Immature natural killer cell (primary cell): ENCODE results near the gene TBX4. TPM values are rescaled to one million over a fixed set of nuclear protein-coding genes. Genes with fewer than 3 reads are reported as not detected.
"Not testable (repeated sequence)": the region's sequence is repeated elsewhere in the genome, so short reads cannot be mapped to it uniquely, and the experiment has no call there.

Experiments
- DNase-seq, 3 donors: peaks; one replicate each; pipeline ENCODE4 v3.0.0; 2022; ENCODE audit warnings: mixed read lengths in 1 of 3
- H3K27ac Mint-ChIP-seq, 6 donors: one replicate each; pipeline ENCODE4 v1.8.0; 2020; ENCODE audit warnings: mixed read lengths in 6 of 6, mild to moderate bottlenecking in 5 of 6, inconsistent platforms in 4 of 6, moderate library complexity in 3 of 6
- H3K27me3 Mint-ChIP-seq, 3 donors: one replicate each; pipeline ENCODE4 v1.8.0; 2020 to 2021; ENCODE audit warnings: low read depth in 3 of 3, mild to moderate bottlenecking in 3 of 3, mixed read lengths in 3 of 3, moderate library complexity in 3 of 3, inconsistent platforms in 1 of 3
- H3K36me3 Mint-ChIP-seq, 3 donors: one replicate each; pipeline ENCODE4 v1.8.0; 2020; ENCODE audit warnings: mixed read lengths in 3 of 3, inconsistent platforms in 2 of 3, mild to moderate bottlenecking in 2 of 3
- H3K4me1 Mint-ChIP-seq, 2 donors: one replicate each; pipeline ENCODE4 v1.8.0; 2020; ENCODE audit warnings: inconsistent platforms in 2 of 2, mild to moderate bottlenecking in 2 of 2, mixed read lengths in 2 of 2, moderate library complexity in 1 of 2
- H3K4me3 Mint-ChIP-seq, 5 donors: one replicate each; pipeline ENCODE4 v1.8.0; 2020; ENCODE audit warnings: mild to moderate bottlenecking in 5 of 5, mixed read lengths in 5 of 5, inconsistent platforms in 3 of 5, moderate library complexity in 3 of 5
- H3K9me3 Mint-ChIP-seq, 6 donors: one replicate each; pipeline ENCODE4 v1.8.0; 2020; ENCODE audit warnings: mild to moderate bottlenecking in 6 of 6, mixed read lengths in 6 of 6, inconsistent platforms in 4 of 6, moderate library complexity in 3 of 6
- polyA plus RNA-seq, 3 donors: library from polyadenylated mRNA; unstranded; fragments of 300-500 nt; fragmentation: Illumina TruSeq; gene quantifications; one replicate each; pipeline ENCODE4 v1.2.3, GENCODE V29; 2021

TBX4 gene
- polyA plus RNA-seq, 3 donors from 2014 or later, result not detected

- no peak for DNase-seq
- Mint-ChIP-seq H3K27ac (no peak overlapping the region), H3K4me1 (no peaks in the 10 kb centered on the region), H3K4me3 (no peak overlapping the region), H3K36me3 (no peaks in the 10 kb centered on the region), H3K9me3 (no peaks in the 10 kb centered on the region), H3K27me3 (peaks cover 1 to 6% (median 1%) of the 10 kb centered on the region in 3 donors)
These were observed 62.3 kb downstream of the TBX4 start for GRCh38 chr17:61514491-61514890.

GRCh38 chr17:61517265-61517664, 65.0 kb downstream of the TBX4 start:
- Mint-ChIP-seq H3K36me3 (no peaks in the 10 kb centered on the region), H3K9me3 (no peaks in the 10 kb centered on the region), H3K27me3 (peaks cover 1 to 9% (median 4%) of the 10 kb centered on the region in 3 donors), H3K4me3 (no peak overlapping the region), H3K27ac (no peak overlapping the region), H3K4me1 (no peaks in the 10 kb centered on the region)
- DNase-seq, result no peak

- H3K27me3 Mint-ChIP-seq, result peaks cover 1 to 4% (median 4%) of the 10 kb centered on the region in 3 donors
- no peaks in the 10 kb centered on the region for H3K9me3 Mint-ChIP-seq
- no peaks in the 10 kb centered on the region for H3K36me3 Mint-ChIP-seq
- no peaks in the 10 kb centered on the region for H3K4me1 Mint-ChIP-seq
- H3K27ac Mint-ChIP-seq, result no peak overlapping the region
- DNase-seq, result no peak
- no peak overlapping the region for H3K4me3 Mint-ChIP-seq
These were observed 65.8 kb downstream of the TBX4 start for GRCh38 chr17:61517843-61518606.

- H3K4me3 Mint-ChIP-seq, result no peak overlapping the region
- H3K4me1 Mint-ChIP-seq, result no peaks in the 10 kb centered on the region
- no peak for DNase-seq
- no peak overlapping the region for H3K27ac Mint-ChIP-seq
- H3K9me3 Mint-ChIP-seq, result no peaks in the 10 kb centered on the region
- peaks cover 7 to 10% (median 7%) of the 10 kb centered on the region in 3 donors for H3K27me3 Mint-ChIP-seq
- H3K36me3 Mint-ChIP-seq, result no peaks in the 10 kb centered on the region
These were observed 66.9 kb downstream of the TBX4 start for GRCh38 chr17:61519139-61519538.

- Mint-ChIP-seq H3K27ac (no peak overlapping the region), H3K4me1 (no peaks in the 10 kb centered on the region), H3K4me3 (no peak overlapping the region), H3K9me3 (no peaks in the 10 kb centered on the region), H3K27me3 (peaks cover 7 to 12% (median 7%) of the 10 kb centered on the region in 3 donors), H3K36me3 (no peaks in the 10 kb centered on the region)
- DNase-seq, result no peak
These were observed 67.7 kb downstream of the TBX4 start for GRCh38 chr17:61519754-61520440.

- Mint-ChIP-seq H3K4me3 (no peak overlapping the region), H3K27me3 (peaks cover 7 to 16% (median 7%) of the 10 kb centered on the region in 3 donors), H3K4me1 (no peaks in the 10 kb centered on the region), H3K27ac (no peak overlapping the region), H3K36me3 (no peaks in the 10 kb centered on the region), H3K9me3 (no peaks in the 10 kb centered on the region)
- DNase-seq, result no peak
These were observed 68.7 kb downstream of the TBX4 start for GRCh38 chr17:61520897-61521296.

- H3K27ac Mint-ChIP-seq, result no peak overlapping the region
- DNase-seq, result no peak
- H3K4me3 Mint-ChIP-seq, result no peak overlapping the region
- no peaks in the 10 kb centered on the region for H3K36me3 Mint-ChIP-seq
- H3K4me1 Mint-ChIP-seq, result no peaks in the 10 kb centered on the region
- H3K27me3 Mint-ChIP-seq, result peaks cover 7 to 18% (median 9%) of the 10 kb centered on the region in 3 donors
- no peaks in the 10 kb centered on the region for H3K9me3 Mint-ChIP-seq
These were observed 69.9 kb downstream of the TBX4 start for GRCh38 chr17:61522088-61522487.

- Mint-ChIP-seq H3K36me3 (no peaks in the 10 kb centered on the region), H3K4me3 (no peak overlapping the region), H3K9me3 (no peaks in the 10 kb centered on the region), H3K27ac (no peak overlapping the region), H3K27me3 (peaks cover 9 to 18% (median 9%) of the 10 kb centered on the region in 3 donors), H3K4me1 (no peaks in the 10 kb centered on the region)
- DNase-seq, result no peak
These were observed 72.1 kb downstream of the TBX4 start for GRCh38 chr17:61524319-61524718.

- H3K4me1 Mint-ChIP-seq, H3K9me3 Mint-ChIP-seq, H3K27ac Mint-ChIP-seq, H3K4me3 Mint-ChIP-seq, H3K36me3 Mint-ChIP-seq, DNase-seq: not testable (repeated sequence)
- peaks cover 10 to 18% (median 15%) of the 10 kb centered on the region in 3 donors for H3K27me3 Mint-ChIP-seq
These were observed 75.2 kb downstream of the TBX4 start for GRCh38 chr17:61527441-61527840.

- Mint-ChIP-seq H3K36me3 (no peaks in the 10 kb centered on the region), H3K27me3 (peaks cover 10 to 18% (median 14%) of the 10 kb centered on the region in 3 donors), H3K9me3 (no peaks in the 10 kb centered on the region), H3K27ac (no peak overlapping the region), H3K4me3 (no peak overlapping the region), H3K4me1 (no peaks in the 10 kb centered on the region)
- DNase-seq, result no peak
These were observed 75.9 kb downstream of the TBX4 start for GRCh38 chr17:61528171-61528570.

- H3K4me3 Mint-ChIP-seq, result no peak overlapping the region
- H3K27ac Mint-ChIP-seq, result no peak overlapping the region
- no peak for DNase-seq
- H3K36me3 Mint-ChIP-seq, result no peaks in the 10 kb centered on the region
- H3K9me3 Mint-ChIP-seq, result no peaks in the 10 kb centered on the region
- peaks cover 5 to 9% (median 7%) of the 10 kb centered on the region in 3 donors for H3K27me3 Mint-ChIP-seq
- peaks cover 0 to under 1% of the 10 kb centered on the region in 2 donors for H3K4me1 Mint-ChIP-seq
These were observed 79.0 kb downstream of the TBX4 start for GRCh38 chr17:61531223-61531622.

GRCh38 chr17:61532826-61533225, 80.6 kb downstream of the TBX4 start:
- Mint-ChIP-seq H3K36me3 (no peaks in the 10 kb centered on the region), H3K27ac (no peak overlapping the region)

GRCh38 chr17:61533797-61534196, 81.6 kb downstream of the TBX4 start:
- H3K36me3 Mint-ChIP-seq, result no peaks in the 10 kb centered on the region
- no peak for DNase-seq
- peaks cover 3 to 6% (median 5%) of the 10 kb centered on the region in 3 donors for H3K27me3 Mint-ChIP-seq
- H3K27ac Mint-ChIP-seq, result no peak overlapping the region
- peaks cover 3 to 5% of the 10 kb centered on the region in 2 donors for H3K4me1 Mint-ChIP-seq
- no peaks in the 10 kb centered on the region for H3K9me3 Mint-ChIP-seq
- H3K4me3 Mint-ChIP-seq, result no peak overlapping the region

More at GRCh38 chr17:61532826-61533225, 80.6 kb downstream of the TBX4 start:
- no peaks in the 10 kb centered on the region for H3K9me3 Mint-ChIP-seq
- peaks cover 3 to 6% (median 5%) of the 10 kb centered on the region in 3 donors for H3K27me3 Mint-ChIP-seq
- H3K4me1 Mint-ChIP-seq, result peaks cover 3 to 5% of the 10 kb centered on the region in 2 donors
- no peak overlapping the region for H3K4me3 Mint-ChIP-seq
- no peak for DNase-seq

- Mint-ChIP-seq H3K27me3 (peaks cover 3 to 5% (median 5%) of the 10 kb centered on the region in 3 donors), H3K4me3 (no peak overlapping the region), H3K36me3 (no peaks in the 10 kb centered on the region), H3K9me3 (no peaks in the 10 kb centered on the region), H3K27ac (no peak overlapping the region), H3K4me1 (peaks cover 3 to 5% of the 10 kb centered on the region in 2 donors)
- no peak for DNase-seq
These were observed 82.2 kb downstream of the TBX4 start for GRCh38 chr17:61534414-61534813.
